MCF 10A (cell line): ENCODE measurements around the gene KRTAP10-5. TPM values are rescaled to one million over a fixed set of nuclear protein-coding genes. Genes with fewer than 3 reads are reported as not detected.
"Not testable (repeated sequence)": the region's sequence is repeated elsewhere in the genome, so short reads cannot be mapped to it uniquely, and the experiment has no call there.

Source experiments
- BruUV-seq: library from RNA; stranded (reverse); fragments of 400-500 nt; replicated peaks from 2 replicates; lab custom pipeline; 2021; lab: Mats Ljungman, UMichigan
- CTCF ChIA-PET: fragments of 300-600 bp; sonication (Branson Sonifier 250); formaldehyde crosslinking; extraction: SDS; loops from one replicate; lab custom pipeline; 2021; ENCODE audit warnings: antibody characterized with exemption, inconsistent platforms; lab: Yijun Ruan, JAX
- POLR2A ChIA-PET: fragments of 300-600, 350-650 bp; sonication (Branson Sonifier 250); formaldehyde crosslinking; extraction: SDS; loops from one replicate; lab custom pipeline; 2020; ENCODE audit warnings: antibody characterized with exemption, inconsistent platforms; lab: Yijun Ruan, JAX
- DNase-seq: peaks from one replicate; pipeline ENCODE4 v3.0.0-alpha.2; 2018; ENCODE audit not compliant: unreplicated experiment
- H3K27ac Mint-ChIP-seq: one replicate; pipeline ENCODE4 v1.8.0; 2022; ENCODE audit warnings: mild to moderate bottlenecking, low read depth, mixed read lengths; ENCODE audit not compliant: unreplicated experiment
- H3K27me3 Mint-ChIP-seq: one replicate; pipeline ENCODE4 v1.8.0; 2022; ENCODE audit warnings: mixed read lengths; ENCODE audit not compliant: insufficient read depth, unreplicated experiment
- H3K36me3 Mint-ChIP-seq: one replicate; pipeline ENCODE4 v1.8.0; 2022; ENCODE audit warnings: mild to moderate bottlenecking, moderate library complexity, mixed read lengths; ENCODE audit not compliant: insufficient read depth, unreplicated experiment
- H3K4me1 Mint-ChIP-seq: one replicate; pipeline ENCODE4 v1.8.0; 2022; ENCODE audit warnings: mixed read lengths; ENCODE audit not compliant: insufficient read depth, unreplicated experiment
- H3K4me3 Mint-ChIP-seq: one replicate; pipeline ENCODE4 v1.8.0; 2022; ENCODE audit warnings: mild to moderate bottlenecking, moderate library complexity, mixed read lengths; ENCODE audit not compliant: unreplicated experiment
- H3K9me3 Mint-ChIP-seq: one replicate; pipeline ENCODE4 v1.8.0; 2022; ENCODE audit warnings: mixed read lengths; ENCODE audit not compliant: unreplicated experiment
- intact Hi-C: fragments of 100-400 bp; cut with micrococcal nuclease; formaldehyde crosslinking; loops from 2 replicates; pipeline ENCODE4 v1.14.1; 2022
- total RNA-seq: library from RNA; stranded (reverse); gene quantifications from 2 replicates; pipeline ENCODE4 v1.2.3, GENCODE V29; 2022
- TF ChIP-seq, protein P1 (sequence below): fragments of 200-600 bp; IDR thresholded peaks from one replicate; pipeline ENCODE4 v1.8.0; 2022; ENCODE audit warnings: antibody characterized with exemption, mild to moderate bottlenecking; ENCODE audit not compliant: unreplicated experiment

KRTAP10-5 gene
- total RNA-seq, 1 experiment from 2014 or later: not detected

- no peak overlapping the region for H3K27ac Mint-ChIP-seq
- ChIA-PET POLR2A (no interaction called here), CTCF (interaction anchor here (1.1 kb wide), 1 partner anchor 129 kb away, joined by 3 read pairs; no protein-coding TSS in a partner anchor)
- BruUV-seq: no TSS peak
- H3K9me3 Mint-ChIP-seq: peaks cover 25% of the 10 kb centered on the region
- intact Hi-C loops: no loop called here
- H3K36me3 Mint-ChIP-seq: no peaks in the 10 kb centered on the region
- TF ChIP-seq, protein P1, sequence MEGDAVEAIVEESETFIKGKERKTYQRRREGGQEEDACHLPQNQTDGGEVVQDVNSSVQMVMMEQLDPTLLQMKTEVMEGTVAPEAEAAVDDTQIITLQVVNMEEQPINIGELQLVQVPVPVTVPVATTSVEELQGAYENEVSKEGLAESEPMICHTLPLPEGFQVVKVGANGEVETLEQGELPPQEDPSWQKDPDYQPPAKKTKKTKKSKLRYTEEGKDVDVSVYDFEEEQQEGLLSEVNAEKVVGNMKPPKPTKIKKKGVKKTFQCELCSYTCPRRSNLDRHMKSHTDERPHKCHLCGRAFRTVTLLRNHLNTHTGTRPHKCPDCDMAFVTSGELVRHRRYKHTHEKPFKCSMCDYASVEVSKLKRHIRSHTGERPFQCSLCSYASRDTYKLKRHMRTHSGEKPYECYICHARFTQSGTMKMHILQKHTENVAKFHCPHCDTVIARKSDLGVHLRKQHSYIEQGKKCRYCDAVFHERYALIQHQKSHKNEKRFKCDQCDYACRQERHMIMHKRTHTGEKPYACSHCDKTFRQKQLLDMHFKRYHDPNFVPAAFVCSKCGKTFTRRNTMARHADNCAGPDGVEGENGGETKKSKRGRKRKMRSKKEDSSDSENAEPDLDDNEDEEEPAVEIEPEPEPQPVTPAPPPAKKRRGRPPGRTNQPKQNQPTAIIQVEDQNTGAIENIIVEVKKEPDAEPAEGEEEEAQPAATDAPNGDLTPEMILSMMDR: no peak
- DNase-seq: no peak
- no peak overlapping the region for H3K4me3 Mint-ChIP-seq
- peaks cover 69% of the 10 kb centered on the region for H3K27me3 Mint-ChIP-seq
- peaks cover 8% of the 10 kb centered on the region for H3K4me1 Mint-ChIP-seq
Measured at GRCh38 chr21:44613386-44614155, 33.2 kb upstream of the KRTAP10-5 start.

DNA sequence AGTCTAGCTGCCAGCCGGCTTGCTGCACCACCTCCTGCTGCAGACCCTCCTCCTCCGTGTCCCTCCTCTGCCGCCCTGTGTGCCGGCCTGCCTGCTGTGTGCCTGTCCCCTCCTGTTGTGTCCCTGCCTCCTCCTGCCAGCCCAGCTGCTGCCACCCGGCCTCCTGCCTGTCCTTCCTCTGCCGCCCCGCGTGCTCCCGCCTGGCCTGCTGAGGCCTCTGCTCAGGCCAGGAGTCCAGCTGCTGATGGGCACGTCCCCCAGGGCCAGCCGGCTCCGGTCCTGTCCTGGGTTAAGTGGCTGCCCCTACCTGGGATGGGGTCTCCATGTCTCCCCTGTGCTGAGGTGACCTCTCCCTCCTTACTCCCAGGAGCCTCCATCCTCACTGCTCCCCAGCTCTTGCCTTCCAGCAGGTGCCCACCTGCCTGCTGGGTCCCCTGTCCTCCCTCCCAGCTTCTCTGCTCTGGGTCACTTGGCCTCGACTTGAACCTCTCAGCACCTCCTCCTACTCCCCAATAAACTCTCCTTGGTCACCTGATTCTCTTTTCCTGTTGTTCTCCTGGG is 32.3 kb upstream of the KRTAP10-5 start:
- H3K4me3 Mint-ChIP-seq: no peak overlapping the region
- intact Hi-C loops: no loop called here
- ChIA-PET POLR2A (no interaction called here), CTCF (interaction anchor here (0.5 to 1.1 kb wide), 2 partner anchors 130 to 180 kb away, joined by 3 read pairs; no protein-coding TSS in a partner anchor)
- no peak for DNase-seq
- H3K36me3 Mint-ChIP-seq: no peaks in the 10 kb centered on the region
- no TSS peak for BruUV-seq
- H3K27me3 Mint-ChIP-seq: peaks cover 69% of the 10 kb centered on the region
- H3K27ac Mint-ChIP-seq: no peak overlapping the region
- TF ChIP-seq, protein P1: no peak
- peaks cover 8% of the 10 kb centered on the region for H3K4me1 Mint-ChIP-seq
- H3K9me3 Mint-ChIP-seq: peaks cover 25% of the 10 kb centered on the region

DNA sequence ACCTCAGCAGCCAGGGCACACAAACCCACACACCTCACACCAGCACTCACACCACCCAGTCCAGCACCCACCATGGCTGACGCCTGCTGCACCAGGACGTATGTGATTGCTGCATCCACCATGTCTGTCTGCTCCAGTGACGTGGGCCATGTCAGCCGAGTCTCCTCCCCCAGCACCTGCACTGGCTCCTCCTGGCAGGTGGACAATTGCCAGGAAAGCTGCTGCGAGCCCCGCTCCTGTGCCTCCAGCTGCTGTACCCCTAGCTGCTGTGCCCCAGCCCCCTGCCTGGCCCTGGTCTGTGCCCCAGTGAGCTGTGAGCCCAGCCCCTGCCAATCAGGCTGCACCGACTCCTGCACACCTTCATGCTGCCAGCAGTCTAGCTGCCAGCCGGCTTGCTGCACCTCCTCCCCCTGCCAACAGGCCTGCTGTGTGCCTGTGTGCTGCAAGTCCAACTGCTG is 31.7 kb upstream of the KRTAP10-5 start, which contains the start of gene KRTAP10-8:
Gene KRTAP10-8, plus strand, starts transcription at position 51 of the 458 bp plus-strand sequence. Its CDS starts 22 bp downstream, at position 73.
- BruUV-seq: no TSS peak
- TF ChIP-seq, protein P1: no peak
- H3K36me3 Mint-ChIP-seq: no peaks in the 10 kb centered on the region
- intact Hi-C loops: no loop called here
- H3K4me1 Mint-ChIP-seq: peaks cover 8% of the 10 kb centered on the region
- no peak within 1 kb of the TSS for H3K27ac Mint-ChIP-seq
- CTCF ChIA-PET: no interaction called here
- peaks cover 25% of the 10 kb centered on the region for H3K9me3 Mint-ChIP-seq
- DNase-seq: no peak
- POLR2A ChIA-PET: no interaction called here
- no peak within 1 kb of the TSS for H3K4me3 Mint-ChIP-seq
- H3K27me3 Mint-ChIP-seq: peaks cover 69% of the 10 kb centered on the region

DNA sequence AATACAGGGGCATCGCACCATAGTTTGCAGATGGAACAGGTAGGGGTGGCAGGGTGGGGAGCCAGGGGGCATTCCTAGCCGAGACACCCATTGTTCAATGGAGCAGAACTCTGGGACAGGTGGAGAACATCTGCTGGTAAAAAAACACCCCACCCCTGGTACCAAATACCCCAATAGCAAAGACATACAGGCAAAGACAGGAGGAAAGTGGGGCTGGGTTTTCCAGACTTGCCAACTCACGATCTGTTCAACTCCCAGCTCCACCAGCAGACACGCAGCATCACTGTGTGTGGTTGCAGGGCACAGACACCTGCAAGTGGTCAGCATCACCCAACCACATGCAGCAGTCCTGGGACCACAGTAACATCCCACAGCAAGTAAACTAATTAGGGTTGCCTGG is 31.1 kb upstream of the KRTAP10-5 start:
- H3K4me3 Mint-ChIP-seq: no peak overlapping the region
- no TSS peak for BruUV-seq
- peaks cover 25% of the 10 kb centered on the region for H3K9me3 Mint-ChIP-seq
- H3K36me3 Mint-ChIP-seq: no peaks in the 10 kb centered on the region
- intact Hi-C loops: no loop called here
- ChIA-PET CTCF (no interaction called here), POLR2A (no interaction called here)
- H3K27me3 Mint-ChIP-seq: peaks cover 69% of the 10 kb centered on the region
- TF ChIP-seq, protein P1: no peak
- H3K27ac Mint-ChIP-seq: no peak overlapping the region
- H3K4me1 Mint-ChIP-seq: peaks cover 6% of the 10 kb centered on the region
- DNase-seq: no peak

GRCh38 chr21:44610157-44610843 is 29.9 kb upstream of the KRTAP10-5 start:
- POLR2A ChIA-PET: interaction anchor here (0.7 kb wide), 1 partner anchor 26 kb away, joined by 3 read pairs; no protein-coding TSS in a partner anchor
- Mint-ChIP-seq H3K27me3 (peaks cover 69% of the 10 kb centered on the region), H3K9me3 (peaks cover 25% of the 10 kb centered on the region)
- H3K36me3 Mint-ChIP-seq, intact Hi-C loops, H3K4me3 Mint-ChIP-seq, BruUV-seq, H3K27ac Mint-ChIP-seq, DNase-seq, CTCF ChIA-PET, H3K4me1 Mint-ChIP-seq: not testable (repeated sequence)
